Measurements from ENCODE around the gene ERC2. TPM values are rescaled to one million over a fixed set of nuclear protein-coding genes. Genes with fewer than 3 reads are reported as not detected.

ERC2 gene
- total RNA-seq, 1 donor from 2014 or later = 1.5 TPM

DNA sequence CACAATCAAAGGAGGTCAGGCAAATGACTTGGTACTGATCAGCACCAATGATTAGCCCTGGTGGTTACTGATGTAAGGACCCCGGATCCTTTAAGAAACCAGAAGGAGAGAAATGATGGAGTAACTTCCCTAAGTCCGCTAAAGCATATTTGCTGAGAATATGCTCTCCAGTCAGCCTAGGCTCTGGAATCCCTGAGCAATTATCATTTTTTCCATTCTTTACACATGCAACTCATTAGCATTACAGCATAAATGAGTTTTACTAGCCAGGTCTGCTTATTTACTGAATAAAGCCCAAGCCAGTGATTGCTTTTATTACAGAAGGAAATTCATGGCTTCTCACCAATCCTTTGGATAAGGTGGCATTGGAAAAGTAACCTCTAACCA is 842.0 kb downstream of the ERC2 start:
- DNase-seq (no peak), ATAC-seq (no peak)
- no peak overlapping the region for H3K4me3 ChIP-seq
- no peaks in the 10 kb centered on the region for H3K36me3 ChIP-seq
- H3K9me3 ChIP-seq = no peaks in the 10 kb centered on the region
- peaks cover 9% of the 10 kb centered on the region for H3K4me1 ChIP-seq
- H3K27me3 ChIP-seq (ENCODE audit: low read depth) = no peaks in the 10 kb centered on the region
- TF ChIP-seq, protein P1, sequence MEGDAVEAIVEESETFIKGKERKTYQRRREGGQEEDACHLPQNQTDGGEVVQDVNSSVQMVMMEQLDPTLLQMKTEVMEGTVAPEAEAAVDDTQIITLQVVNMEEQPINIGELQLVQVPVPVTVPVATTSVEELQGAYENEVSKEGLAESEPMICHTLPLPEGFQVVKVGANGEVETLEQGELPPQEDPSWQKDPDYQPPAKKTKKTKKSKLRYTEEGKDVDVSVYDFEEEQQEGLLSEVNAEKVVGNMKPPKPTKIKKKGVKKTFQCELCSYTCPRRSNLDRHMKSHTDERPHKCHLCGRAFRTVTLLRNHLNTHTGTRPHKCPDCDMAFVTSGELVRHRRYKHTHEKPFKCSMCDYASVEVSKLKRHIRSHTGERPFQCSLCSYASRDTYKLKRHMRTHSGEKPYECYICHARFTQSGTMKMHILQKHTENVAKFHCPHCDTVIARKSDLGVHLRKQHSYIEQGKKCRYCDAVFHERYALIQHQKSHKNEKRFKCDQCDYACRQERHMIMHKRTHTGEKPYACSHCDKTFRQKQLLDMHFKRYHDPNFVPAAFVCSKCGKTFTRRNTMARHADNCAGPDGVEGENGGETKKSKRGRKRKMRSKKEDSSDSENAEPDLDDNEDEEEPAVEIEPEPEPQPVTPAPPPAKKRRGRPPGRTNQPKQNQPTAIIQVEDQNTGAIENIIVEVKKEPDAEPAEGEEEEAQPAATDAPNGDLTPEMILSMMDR (IDR thresholded peaks at IDR 0.05) = no peak
- intact Hi-C loops (cut with DNase I) = no loop called here
- H3K27ac ChIP-seq = no peak overlapping the region

GRCh38 chr3:55624238-55624637 is 844.0 kb downstream of the ERC2 start:
- peak; percentile 82 to 83 for ATAC-seq
- no peak overlapping the region for H3K4me3 ChIP-seq
- no peaks in the 10 kb centered on the region for H3K27me3 ChIP-seq (ENCODE audit: low read depth)
- H3K27ac ChIP-seq = no peak overlapping the region
- peak; percentile 60 for DNase-seq
- intact Hi-C loops (cut with DNase I) = no loop called here
- TF ChIP-seq, protein P1 (IDR thresholded peaks at IDR 0.05) = no peak
- H3K36me3 ChIP-seq = no peaks in the 10 kb centered on the region
- H3K4me1 ChIP-seq = peaks cover 9% of the 10 kb centered on the region
- H3K9me3 ChIP-seq = no peaks in the 10 kb centered on the region

DNA sequence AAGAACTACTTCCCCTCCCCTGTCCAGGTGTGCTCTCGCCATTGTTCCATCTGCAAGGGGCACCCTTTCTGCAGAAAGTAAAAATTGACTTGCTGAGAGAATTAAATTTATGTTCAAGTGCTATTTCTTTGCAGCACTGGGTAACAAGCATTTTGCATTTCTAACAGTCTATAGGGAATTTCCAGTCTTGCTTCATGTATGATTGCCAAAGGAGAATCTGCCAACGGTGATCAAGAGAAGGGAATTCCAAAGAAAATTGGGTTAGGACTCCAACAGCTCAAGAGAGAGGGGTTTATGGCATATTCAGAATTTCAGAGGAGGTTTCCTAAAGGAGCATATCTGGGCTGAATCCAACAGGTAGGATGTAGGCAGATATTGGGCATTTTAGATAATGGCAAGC is 844.5 kb downstream of the ERC2 start:
- intact Hi-C loops (cut with DNase I) = no loop called here
- DNase-seq (no peak), ATAC-seq (no peak)
- Histone ChIP-seq H3K4me3 (no peak overlapping the region), H3K27me3 (ENCODE audit: low read depth) (no peaks in the 10 kb centered on the region), H3K36me3 (no peaks in the 10 kb centered on the region), H3K4me1 (peaks cover 9% of the 10 kb centered on the region), H3K27ac (no peak overlapping the region), H3K9me3 (no peaks in the 10 kb centered on the region)
- TF ChIP-seq, protein P1 (IDR thresholded peaks at IDR 0.05) = no peak

- Histone ChIP-seq H3K9me3 (no peaks in the 10 kb centered on the region), H3K4me1 (peaks cover 9% of the 10 kb centered on the region), H3K27ac (no peak overlapping the region), H3K27me3 (ENCODE audit: low read depth) (no peaks in the 10 kb centered on the region), H3K4me3 (no peak overlapping the region), H3K36me3 (no peaks in the 10 kb centered on the region)
- intact Hi-C loops (cut with DNase I) = no loop called here
- no peak for DNase-seq
- no peak for ATAC-seq
- TF ChIP-seq, protein P1 (IDR thresholded peaks at IDR 0.05) = no peak
Observed at GRCh38 chr3:55622733-55623132, 845.5 kb downstream of the ERC2 start.

DNA sequence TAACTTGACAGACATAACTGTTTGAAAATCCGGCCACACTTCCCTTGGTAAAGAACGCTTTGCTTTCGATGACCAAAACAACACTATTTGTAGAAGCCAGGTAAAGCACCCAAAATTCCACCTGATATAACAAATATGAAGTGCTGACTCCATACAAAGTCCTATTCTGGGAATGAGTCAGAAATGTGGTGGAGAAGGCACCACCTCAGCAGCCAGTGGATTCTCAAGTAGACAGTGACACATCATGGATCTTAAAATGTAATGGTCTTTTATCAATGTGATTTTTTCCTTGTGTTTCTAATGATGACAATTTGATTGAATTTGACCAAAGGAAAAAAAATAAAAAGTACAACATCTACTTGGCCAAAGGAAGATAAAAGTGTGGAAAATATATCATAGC is 846.2 kb downstream of the ERC2 start:
- no peaks in the 10 kb centered on the region for H3K36me3 ChIP-seq
- TF ChIP-seq, protein P1 (IDR thresholded peaks at IDR 0.05) = no peak
- no peaks in the 10 kb centered on the region for H3K9me3 ChIP-seq
- no peak overlapping the region for H3K27ac ChIP-seq
- ATAC-seq (no peak), DNase-seq (no peak)
- peaks cover 9% of the 10 kb centered on the region for H3K4me1 ChIP-seq
- intact Hi-C loops (cut with DNase I) = no loop called here
- H3K4me3 ChIP-seq = no peak overlapping the region
- no peaks in the 10 kb centered on the region for H3K27me3 ChIP-seq (ENCODE audit: low read depth)

GRCh38 chr3:55621648-55622047 is 846.6 kb downstream of the ERC2 start:
- no peaks in the 10 kb centered on the region for H3K27me3 ChIP-seq (ENCODE audit: low read depth)
- H3K4me3 ChIP-seq = no peak overlapping the region
- TF ChIP-seq, protein P1 (IDR thresholded peaks at IDR 0.05) = no peak
- H3K36me3 ChIP-seq = no peaks in the 10 kb centered on the region
- no peak overlapping the region for H3K27ac ChIP-seq
- peaks cover 9% of the 10 kb centered on the region for H3K4me1 ChIP-seq
- H3K9me3 ChIP-seq = no peaks in the 10 kb centered on the region
- intact Hi-C loops (cut with DNase I) = no loop called here
- ATAC-seq = no peak
- DNase-seq = no peak

Data from lower lobe of right lung (tissue), 2 donors.